Measurements from ENCODE around the gene ZNF133. TPM values are rescaled to one million over a fixed set of nuclear protein-coding genes. Genes with fewer than 3 reads are reported as not detected.

ZNF133 gene
- total and polyA plus RNA-seq, 2 of the 13 experiments (the other 11 are each of a cell fraction or from before 2014, with no cell fraction given) = 23.5 to 26.7 TPM

- TF ChIP-seq ZIK1 (CRISPR knock-in tag; IDR thresholded peaks at IDR 0.05; ENCODE audit: borderline replicate concordance, low read depth) = no peak
- TF ChIP-seq ZNF740 (CRISPR knock-in tag; IDR thresholded peaks at IDR 0.05) = no peak
- TF ChIP-seq ATF4 (CRISPR knock-in tag; IDR thresholded peaks at IDR 0.05) = no peak
- no peak for TF ChIP-seq ATF6 (CRISPR knock-in tag; conservative IDR thresholded peaks at IDR 0.05)
- no peak for TF ChIP-seq CENPX (CRISPR knock-in tag; IDR thresholded peaks at IDR 0.05)
- no peak for TF ChIP-seq SP4 (CRISPR knock-in tag; IDR thresholded peaks at IDR 0.05)
- TF ChIP-seq SCMH1 (CRISPR knock-in tag; IDR thresholded peaks at IDR 0.05; ENCODE audit: borderline replicate concordance) = no peak
- TF ChIP-seq RFX5 (IDR thresholded peaks at IDR 0.05; ENCODE audit: low read depth, low read length) = no peak
- TF ChIP-seq ZNF766 (CRISPR knock-in tag; IDR thresholded peaks at IDR 0.05; ENCODE audit: borderline replicate concordance) = no peak
- TF ChIP-seq ZNF703 (CRISPR knock-in tag; IDR thresholded peaks at IDR 0.05; ENCODE audit: borderline replicate concordance) = 0 out of 2 replicates have a peak, but pooled peaks have one; percentile 13
- no peak for TF ChIP-seq NR2F2 (IDR thresholded peaks at IDR 0.05; ENCODE audit: borderline replicate concordance, low read depth)
- TF ChIP-seq ZBTB21 (CRISPR knock-in tag; IDR thresholded peaks at IDR 0.05) = no peak; the same call in 1 of the 2 replicates
- TF ChIP-seq ZNF225 (CRISPR knock-in tag; IDR thresholded peaks at IDR 0.05) = no peak
- no peak for TF ChIP-seq BRCA1 (CRISPR knock-in tag; IDR thresholded peaks at IDR 0.05)
- no peak for TF ChIP-seq NRL (CRISPR knock-in tag; IDR thresholded peaks at IDR 0.05; ENCODE audit: borderline replicate concordance)
- TF ChIP-seq TFAP4 (IDR thresholded peaks at IDR 0.05; ENCODE audit: borderline replicate concordance, low read depth) = no peak
- TF ChIP-seq E2F5 (CRISPR knock-in tag; conservative IDR thresholded peaks at IDR 0.05) = no peak
- no peak; the same call in 1 of the 2 replicates for TF ChIP-seq TIGD3 (CRISPR knock-in tag; IDR thresholded peaks at IDR 0.05; ENCODE audit: borderline replicate concordance)
- TF ChIP-seq ZNF614 (CRISPR knock-in tag; IDR thresholded peaks at IDR 0.05; ENCODE audit: borderline replicate concordance) = no peak
- TF ChIP-seq ZNF639 (CRISPR knock-in tag; conservative IDR thresholded peaks at IDR 0.05) = no peak
- no peak for TF ChIP-seq TBX3 (IDR thresholded peaks at IDR 0.05; ENCODE audit: borderline replicate concordance)
- TF ChIP-seq ZNF138 (CRISPR knock-in tag; IDR thresholded peaks at IDR 0.05; ENCODE audit: low read depth) = no peak
Measured at GRCh38 chr20:18288749-18289267, 481 bp downstream of the ZNF133 start (continued).
